Testis (tissue), 3 donors: Measurements from ENCODE around the gene LSM14A. TPM values are rescaled to one million over a fixed set of nuclear protein-coding genes. Genes with fewer than 3 reads are reported as not detected.
"Not testable (repeated sequence)": the region's sequence is repeated elsewhere in the genome, so short reads cannot be mapped to it uniquely, and the experiment has no call there.

ENCODE experiments used
- DNase-seq: peaks from one replicate; pipeline ENCODE4 v3.0.0-alpha.2; 2019
- H3K27ac ChIP-seq, 2 donors: fragments of 200-600 bp; sonication (generic); one replicate each; pipeline ENCODE4 v1.5.1; 2019
- H3K27me3 ChIP-seq: fragments of 200-600 bp; sonication (generic); one replicate; pipeline ENCODE4 v1.5.1; 2019
- H3K36me3 ChIP-seq: fragments of 200-600 bp; sonication (generic); one replicate; pipeline ENCODE4 v1.5.1; 2017; ENCODE audit warnings: low read depth; ENCODE audit errors: missing control alignments
- H3K4me1 ChIP-seq: fragments of 200-600 bp; sonication (generic); one replicate; pipeline ENCODE4 v1.5.1; 2019
- H3K4me3 ChIP-seq, 2 donors: fragments of 200-600 bp; sonication (generic); one replicate each; pipeline ENCODE4 v1.5.1; 2017 to 2019
- H3K9me3 ChIP-seq: fragments of 200-600 bp; sonication (generic); one replicate; pipeline ENCODE4 v1.5.1; 2017
- POLR2A ChIP-seq: fragments of 450-650 bp; IDR thresholded peaks from one replicate; pipeline ENCODE4 v1.6.1; 2017; ENCODE audit warnings: antibody characterized with exemption, mild to moderate bottlenecking, moderate library complexity
- WGBS, 2 donors: methylation state at CpG; one replicate each; pipeline ENCODE4 v1.1.5; 2018; 5-methylcytosine and 5-hydroxymethylcytosine counted together
- intact Hi-C: fragments of 100-400 bp; cut with DNase I; formaldehyde crosslinking; loops from one replicate; pipeline ENCODE4 v1.15.1; 2023; ENCODE audit warnings: low total_unique reads
- polyA plus RNA-seq: library from polyadenylated mRNA; stranded (reverse); fragments of 350-450 nt; fragmentation: Illumina TruSeq; extraction: RNeasy Lipid Tissue Mini Kit (QIAGEN cat#74804); gene quantifications from one replicate; pipeline ENCODE4 v1.2.3, GENCODE V29; 2014; ENCODE audit warnings: low read depth, low replicate concordance; ENCODE audit not compliant: insufficient read depth
- total RNA-seq, 2 donors: library from RNA; depleted of rRNA; stranded (reverse); fragments of >200 nt; gene quantifications; one replicate each; pipeline ENCODE4 v1.2.3, GENCODE V29; 2016
- TF ChIP-seq, protein P1 (sequence below), 3 experiments: fragments of 450-650 bp in 2 of 3; fragments of 200-600 bp in 1 of 3; sonication (generic) in 1 of 3; IDR thresholded peaks; one replicate each; pipeline ENCODE4 v1.5.1; 2016 to 2019; ENCODE audit warnings: antibody characterized with exemption in 3 of 3, mild to moderate bottlenecking in 2 of 3, moderate library complexity in 1 of 3

The LSM14A gene
- total and polyA plus RNA-seq, 3 donors from 2014 or later, result 122 to 192 (median 174) TPM

DNA sequence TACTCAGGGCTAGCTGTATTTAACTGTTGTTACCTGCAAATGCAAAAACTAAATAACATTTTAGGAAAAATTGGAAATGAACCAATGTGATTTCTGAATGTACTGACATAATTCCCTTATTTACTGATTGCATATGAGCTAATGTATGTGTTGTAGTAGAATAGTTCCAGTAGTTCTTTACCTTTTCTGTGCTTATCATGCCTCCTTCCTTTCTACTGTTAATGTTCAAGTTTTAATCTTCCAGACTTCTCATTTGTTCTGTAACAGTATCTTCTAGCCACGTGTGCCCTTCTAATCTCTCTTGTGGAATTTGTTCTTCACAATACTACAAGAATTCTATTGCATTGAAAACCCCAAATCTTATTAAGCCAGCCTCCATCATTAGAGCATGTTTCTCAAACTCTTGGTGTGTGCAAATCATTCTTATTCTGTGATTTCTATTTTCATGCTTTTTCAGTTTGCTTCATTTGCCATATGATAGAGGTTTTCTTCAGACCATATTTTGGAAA is 17.7 kb downstream of the LSM14A start:
- intact Hi-C loops, result no loop called here
- TF ChIP-seq POLR2A, result no peak
- TF ChIP-seq, protein P1, sequence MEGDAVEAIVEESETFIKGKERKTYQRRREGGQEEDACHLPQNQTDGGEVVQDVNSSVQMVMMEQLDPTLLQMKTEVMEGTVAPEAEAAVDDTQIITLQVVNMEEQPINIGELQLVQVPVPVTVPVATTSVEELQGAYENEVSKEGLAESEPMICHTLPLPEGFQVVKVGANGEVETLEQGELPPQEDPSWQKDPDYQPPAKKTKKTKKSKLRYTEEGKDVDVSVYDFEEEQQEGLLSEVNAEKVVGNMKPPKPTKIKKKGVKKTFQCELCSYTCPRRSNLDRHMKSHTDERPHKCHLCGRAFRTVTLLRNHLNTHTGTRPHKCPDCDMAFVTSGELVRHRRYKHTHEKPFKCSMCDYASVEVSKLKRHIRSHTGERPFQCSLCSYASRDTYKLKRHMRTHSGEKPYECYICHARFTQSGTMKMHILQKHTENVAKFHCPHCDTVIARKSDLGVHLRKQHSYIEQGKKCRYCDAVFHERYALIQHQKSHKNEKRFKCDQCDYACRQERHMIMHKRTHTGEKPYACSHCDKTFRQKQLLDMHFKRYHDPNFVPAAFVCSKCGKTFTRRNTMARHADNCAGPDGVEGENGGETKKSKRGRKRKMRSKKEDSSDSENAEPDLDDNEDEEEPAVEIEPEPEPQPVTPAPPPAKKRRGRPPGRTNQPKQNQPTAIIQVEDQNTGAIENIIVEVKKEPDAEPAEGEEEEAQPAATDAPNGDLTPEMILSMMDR (IDR thresholded peaks at IDR 0.05), result no peak
- 18 to 23% methylated on average over 1 of the region's 1 CpG for WGBS, 2 donors
- no peak overlapping the region for H3K4me3 ChIP-seq
- no peak overlapping the region for H3K27ac ChIP-seq
- no peaks in the 10 kb centered on the region for H3K9me3 ChIP-seq
- H3K4me1 ChIP-seq, result peaks cover 22% of the 10 kb centered on the region
- no peaks in the 10 kb centered on the region for H3K36me3 ChIP-seq
- no peaks in the 10 kb centered on the region for H3K27me3 ChIP-seq
- DNase-seq, result no peak

DNA sequence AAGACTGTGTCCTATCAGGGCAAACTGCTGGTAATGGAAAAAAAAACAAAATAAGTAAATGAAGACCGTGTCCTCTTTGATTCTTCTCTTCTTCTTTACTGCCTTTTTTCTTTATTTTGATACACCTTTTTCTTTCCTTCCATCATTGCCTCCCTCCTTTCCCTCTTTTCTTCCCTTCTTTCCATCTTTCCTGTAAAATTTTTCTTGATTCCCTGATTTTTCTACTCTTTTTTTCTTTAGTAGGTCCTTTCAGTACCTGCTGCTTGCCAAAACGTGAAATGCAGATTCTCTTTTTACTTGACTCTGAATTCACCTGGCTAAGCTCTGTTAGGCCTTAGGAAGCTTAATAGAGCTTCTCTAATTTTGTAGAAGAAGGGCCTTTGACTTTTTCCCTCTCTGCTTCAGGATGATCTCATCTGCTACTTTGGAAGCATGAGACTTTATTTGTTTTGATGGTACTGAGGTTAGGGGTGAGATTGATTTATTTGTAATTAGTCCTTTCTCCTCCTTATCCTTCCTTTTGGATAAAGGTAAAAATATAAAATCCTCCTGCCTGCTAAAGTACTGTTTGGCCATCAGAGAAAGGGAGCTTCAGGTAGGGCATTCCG is 19.2 kb downstream of the LSM14A start:
- DNase-seq, result no peak
- Histone ChIP-seq H3K27ac (peak overlapping the region in 1 of 2 donors; percentile 39), H3K4me1 (peaks cover 15% of the 10 kb centered on the region), H3K36me3 (no peaks in the 10 kb centered on the region), H3K4me3 (no peak overlapping the region), H3K9me3 (no peaks in the 10 kb centered on the region), H3K27me3 (no peaks in the 10 kb centered on the region)
- TF ChIP-seq, protein P1 (IDR thresholded peaks at IDR 0.05), result no peak
- no peak for TF ChIP-seq POLR2A
- intact Hi-C loops, result no loop called here
- 60 to 63% methylated on average over 3 of the region's 3 CpGs for WGBS, 2 donors

DNA sequence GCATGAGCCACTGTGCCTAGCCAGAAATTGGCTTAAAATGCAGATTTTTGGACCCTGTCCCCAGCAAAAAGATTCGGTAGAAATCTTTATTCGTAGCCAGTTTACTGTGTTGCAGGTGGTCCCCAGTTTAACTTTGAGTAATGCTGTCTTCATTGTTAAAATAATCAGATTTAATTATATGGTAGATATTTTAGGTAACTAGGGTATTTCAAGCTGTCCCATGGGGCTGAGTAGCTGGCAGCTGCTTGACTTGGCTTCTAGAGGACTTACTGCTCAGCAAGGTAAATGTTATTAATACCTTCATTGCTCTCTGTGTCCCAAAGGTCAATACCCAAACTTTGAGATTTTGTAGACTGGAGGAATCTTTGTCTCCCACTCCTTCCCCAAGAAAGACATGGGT is 21.1 kb downstream of the LSM14A start:
- intact Hi-C loops, result no loop called here
- TF ChIP-seq, protein P1 (IDR thresholded peaks at IDR 0.05), result no peak
- TF ChIP-seq POLR2A, result no peak
- no peak for DNase-seq
- Histone ChIP-seq H3K36me3 (no peaks in the 10 kb centered on the region), H3K27me3 (no peaks in the 10 kb centered on the region), H3K4me1 (peaks cover 11% of the 10 kb centered on the region), H3K9me3 (no peaks in the 10 kb centered on the region), H3K4me3 (no peak overlapping the region), H3K27ac (no peak overlapping the region)
- WGBS, 2 donors, result 77 to 92% methylated on average over 2 of the region's 2 CpGs

DNA sequence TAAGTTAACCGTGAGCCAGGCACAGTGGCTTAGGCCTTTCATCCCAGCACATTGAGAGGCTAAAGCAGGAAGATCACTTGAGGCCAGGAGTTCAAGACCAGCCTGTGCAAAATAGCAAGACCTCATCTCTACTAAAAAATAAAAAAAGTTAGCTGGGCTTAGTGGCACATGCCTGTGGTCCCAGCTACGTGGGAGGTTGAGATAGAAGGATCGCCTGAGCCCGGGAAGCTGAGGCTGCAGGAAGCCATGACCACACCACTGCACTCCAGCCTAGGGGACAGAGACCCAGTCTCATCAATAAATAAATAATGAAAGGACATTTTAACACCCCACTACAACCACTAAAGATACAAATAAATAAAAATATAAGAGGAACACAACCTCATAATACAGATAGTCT is 21.6 kb downstream of the LSM14A start:
- H3K4me1 ChIP-seq, result peaks cover 9% of the 10 kb centered on the region
- H3K4me3 ChIP-seq, result no peak overlapping the region
- no peak for TF ChIP-seq POLR2A
- TF ChIP-seq, protein P1 (IDR thresholded peaks at IDR 0.05), result no peak
- no peaks in the 10 kb centered on the region for H3K36me3 ChIP-seq
- H3K27me3 ChIP-seq, result no peaks in the 10 kb centered on the region
- intact Hi-C loops, result no loop called here
- no peak overlapping the region for H3K27ac ChIP-seq
- no peak for DNase-seq
- H3K9me3 ChIP-seq, result no peaks in the 10 kb centered on the region
- 85 to 92% methylated on average over 4 of the region's 4 CpGs for WGBS, 2 donors

DNA sequence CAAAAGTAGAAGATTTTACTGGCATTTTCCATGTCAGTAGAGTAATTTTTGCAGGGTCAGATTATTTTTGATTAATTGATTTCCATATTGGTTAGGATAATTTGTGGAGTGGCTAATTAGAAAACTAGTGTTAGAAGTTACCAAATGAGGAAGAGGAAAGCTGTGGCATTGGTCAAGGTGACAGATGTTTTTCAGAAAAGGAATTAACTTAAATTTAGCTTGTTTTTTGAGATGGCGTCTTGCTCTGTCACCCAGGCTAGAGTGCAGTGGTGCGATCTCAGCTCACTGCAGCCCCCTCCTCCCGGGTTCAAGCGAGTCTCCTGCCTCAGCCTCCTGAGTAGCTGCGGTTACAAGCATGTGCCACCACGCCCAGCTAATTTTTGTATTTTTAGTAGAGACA is 28.8 kb downstream of the LSM14A start:
- no peak overlapping the region for H3K27ac ChIP-seq
- TF ChIP-seq, protein P1 (IDR thresholded peaks at IDR 0.05), result no peak
- TF ChIP-seq POLR2A, result no peak
- WGBS, 2 donors, result 92 to 93% methylated on average over 6 of the region's 6 CpGs
- no peak for DNase-seq
- H3K4me3 ChIP-seq, result no peak overlapping the region
- H3K9me3 ChIP-seq, result no peaks in the 10 kb centered on the region
- no peaks in the 10 kb centered on the region for H3K27me3 ChIP-seq
- no peaks in the 10 kb centered on the region for H3K4me1 ChIP-seq
- H3K36me3 ChIP-seq, result no peaks in the 10 kb centered on the region
- intact Hi-C loops, result no loop called here

DNA sequence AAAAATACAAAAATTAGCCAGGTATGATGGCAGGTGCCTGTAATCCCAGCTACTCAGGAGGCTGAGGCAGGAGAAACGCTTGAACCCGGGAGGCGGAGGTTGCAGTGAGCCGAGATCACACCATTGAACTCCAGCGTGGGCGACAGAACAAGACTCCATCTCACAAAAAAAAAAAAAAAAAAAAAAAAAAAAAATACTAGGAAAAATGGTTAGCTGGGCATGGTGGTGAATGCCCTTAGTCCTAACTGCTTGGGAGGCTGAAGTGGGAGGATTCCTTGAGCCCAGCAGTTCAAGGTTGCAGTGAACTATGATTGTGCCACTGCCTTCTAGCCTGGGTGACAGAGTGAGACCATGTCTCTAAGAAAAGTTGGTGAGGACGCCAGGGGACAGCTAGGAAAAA is 33.0 kb downstream of the LSM14A start:
- H3K4me3 ChIP-seq, H3K4me1 ChIP-seq, H3K27me3 ChIP-seq, H3K36me3 ChIP-seq, intact Hi-C loops, H3K9me3 ChIP-seq, H3K27ac ChIP-seq: not testable (repeated sequence)
- 92 to 97% methylated on average over 7 of the region's 7 CpGs for WGBS, 2 donors
- peak; percentile 48 for DNase-seq
